PC-9 (cell line): Measurements from ENCODE around the gene ESPN.

Experiments used
- EZH2 ChIP-seq: fragments of 200-600 bp; sonication (generic); IDR thresholded peaks from 2 replicates; pipeline ENCODE4 v1.8.0; 2017; ENCODE audit warnings: antibody characterized with exemption, low read depth
- TF ChIP-seq, protein P1 (sequence below): fragments of 200-600 bp; sonication (generic); conservative IDR thresholded peaks from 2 replicates; pipeline ENCODE4 v1.6.1; 2017; ENCODE audit warnings: mixed run types, antibody characterized with exemption, mild to moderate bottlenecking, moderate library complexity

DNA sequence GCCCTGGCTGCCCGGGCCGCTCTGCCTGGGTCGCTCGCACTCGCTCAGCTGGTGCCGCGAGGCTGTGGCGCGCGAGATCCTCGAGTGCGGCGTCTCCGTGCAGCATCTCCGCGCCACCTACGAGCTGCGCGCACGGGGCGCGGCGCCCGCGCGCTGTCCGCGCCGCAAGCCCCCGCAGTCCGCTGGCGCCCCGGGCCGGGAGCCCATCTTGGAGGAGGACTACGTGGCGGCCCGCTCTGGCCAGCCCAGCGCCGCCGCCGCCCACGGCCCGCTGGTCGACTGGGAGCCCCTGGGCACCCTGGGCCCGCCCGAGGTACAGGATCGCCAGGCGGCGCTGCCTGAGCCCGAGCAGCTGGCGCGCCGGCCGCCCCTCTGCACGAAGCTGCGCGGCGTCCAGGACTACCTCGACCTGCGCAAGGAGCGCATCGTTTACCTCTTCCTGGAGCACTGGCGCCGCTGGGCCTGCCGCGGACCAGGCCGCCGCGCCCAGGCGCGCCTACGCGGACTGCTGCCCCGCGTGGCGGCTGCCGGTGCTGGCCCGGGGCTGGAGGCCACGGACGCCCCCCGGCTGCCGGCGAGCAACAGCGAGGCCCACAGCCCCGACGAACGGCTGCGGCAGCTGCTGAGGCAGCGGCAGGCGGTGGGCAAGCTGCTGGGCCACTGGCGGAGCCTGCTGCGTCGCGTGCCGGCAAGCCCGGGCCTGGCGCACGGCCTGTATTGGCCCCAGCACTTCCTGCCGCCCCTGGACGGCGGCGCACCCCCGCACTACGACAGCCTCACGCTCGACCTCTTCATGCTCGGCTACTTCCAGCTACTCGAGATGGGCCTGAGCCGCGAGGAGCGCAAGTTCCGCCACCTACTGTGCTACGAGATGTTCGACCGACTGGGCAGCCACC is 30.5 kb downstream of the ESPN start:
- TF ChIP-seq EZH2 = no peak
- TF ChIP-seq, protein P1, sequence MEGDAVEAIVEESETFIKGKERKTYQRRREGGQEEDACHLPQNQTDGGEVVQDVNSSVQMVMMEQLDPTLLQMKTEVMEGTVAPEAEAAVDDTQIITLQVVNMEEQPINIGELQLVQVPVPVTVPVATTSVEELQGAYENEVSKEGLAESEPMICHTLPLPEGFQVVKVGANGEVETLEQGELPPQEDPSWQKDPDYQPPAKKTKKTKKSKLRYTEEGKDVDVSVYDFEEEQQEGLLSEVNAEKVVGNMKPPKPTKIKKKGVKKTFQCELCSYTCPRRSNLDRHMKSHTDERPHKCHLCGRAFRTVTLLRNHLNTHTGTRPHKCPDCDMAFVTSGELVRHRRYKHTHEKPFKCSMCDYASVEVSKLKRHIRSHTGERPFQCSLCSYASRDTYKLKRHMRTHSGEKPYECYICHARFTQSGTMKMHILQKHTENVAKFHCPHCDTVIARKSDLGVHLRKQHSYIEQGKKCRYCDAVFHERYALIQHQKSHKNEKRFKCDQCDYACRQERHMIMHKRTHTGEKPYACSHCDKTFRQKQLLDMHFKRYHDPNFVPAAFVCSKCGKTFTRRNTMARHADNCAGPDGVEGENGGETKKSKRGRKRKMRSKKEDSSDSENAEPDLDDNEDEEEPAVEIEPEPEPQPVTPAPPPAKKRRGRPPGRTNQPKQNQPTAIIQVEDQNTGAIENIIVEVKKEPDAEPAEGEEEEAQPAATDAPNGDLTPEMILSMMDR = no peak
